Brain microvascular endothelial cell (primary cell): ENCODE results near the gene DNAJC22.

Experiments
- DNase-seq: peaks from one replicate; pipeline ENCODE4 v3.0.0-alpha.2; 2020
- H3K27ac ChIP-seq: fragments of 250-450 bp; sonication (Bioruptor Pico); 2 replicates; pipeline ENCODE4 v1.5.1; 2020; ENCODE audit warnings: mild to moderate bottlenecking, moderate library complexity
- H3K27me3 ChIP-seq: fragments of 250-450 bp; sonication (Bioruptor Pico); replicated peaks from 2 replicates; pipeline ENCODE4 v1.5.1; 2020; ENCODE audit warnings: mild to moderate bottlenecking
- H3K36me3 ChIP-seq: fragments of 250-450 bp; sonication (Bioruptor Pico); replicated peaks from 2 replicates; pipeline ENCODE4 v1.5.1; 2020; ENCODE audit warnings: mild to moderate bottlenecking
- H3K4me3 ChIP-seq: 2 replicates; pipeline ENCODE4 v1.5.1; 2011; ENCODE audit warnings: low read depth, mild to moderate bottlenecking, control low read depth, low read length, moderate library complexity
- CTCF ChIP-seq: IDR thresholded peaks from 2 replicates; pipeline ENCODE4 v1.5.1; 2011; ENCODE audit warnings: low read depth, mild to moderate bottlenecking, moderate library complexity, low read length, control low read depth, inconsistent platforms; ENCODE audit errors: missing control alignments
- in situ Hi-C: cut with HindIII; loops from 2 replicates; pipeline ENCODE4 v1.10.0; 2017; ENCODE audit warnings: low sequenced_read_pairs, low pct_ligation_motif_present

The DNAJC22 gene

GRCh38 chr12:49323524-49324097 is 23.1 kb upstream of the DNAJC22 start:
- in situ Hi-C loops, result no loop called here
- no peak for DNase-seq
- Histone ChIP-seq H3K36me3 (no peaks in the 10 kb centered on the region), H3K4me3 (peak overlapping the region; percentile 87), H3K27ac (no peak overlapping the region), H3K27me3 (no peaks in the 10 kb centered on the region)
- TF ChIP-seq CTCF, result no peak

DNA sequence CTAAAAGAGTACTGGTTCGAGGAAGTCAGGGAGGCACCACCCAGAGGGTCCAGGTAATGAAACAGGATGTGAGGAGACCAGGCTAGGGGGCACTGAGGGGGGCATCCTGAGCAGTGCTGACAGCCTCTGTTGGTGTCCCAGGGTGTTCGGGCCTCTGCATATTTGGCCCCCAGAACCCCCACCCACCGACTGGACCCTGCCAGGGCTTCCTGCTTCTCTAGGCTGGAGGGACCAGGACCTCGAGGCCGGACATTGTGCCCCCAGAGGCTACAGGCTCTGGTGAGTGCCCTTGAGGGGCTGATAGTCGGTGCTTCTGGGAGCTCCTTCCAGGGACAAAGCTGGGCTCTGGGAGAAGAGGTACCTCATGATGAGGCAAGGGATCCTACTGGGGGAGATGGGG is 21.1 kb upstream of the DNAJC22 start:
- H3K4me3 ChIP-seq, result no peak overlapping the region
- no peaks in the 10 kb centered on the region for H3K27me3 ChIP-seq
- TF ChIP-seq CTCF, result no peak
- no peaks in the 10 kb centered on the region for H3K36me3 ChIP-seq
- in situ Hi-C loops, result no loop called here
- no peak overlapping the region for H3K27ac ChIP-seq
- DNase-seq, result no peak

DNA sequence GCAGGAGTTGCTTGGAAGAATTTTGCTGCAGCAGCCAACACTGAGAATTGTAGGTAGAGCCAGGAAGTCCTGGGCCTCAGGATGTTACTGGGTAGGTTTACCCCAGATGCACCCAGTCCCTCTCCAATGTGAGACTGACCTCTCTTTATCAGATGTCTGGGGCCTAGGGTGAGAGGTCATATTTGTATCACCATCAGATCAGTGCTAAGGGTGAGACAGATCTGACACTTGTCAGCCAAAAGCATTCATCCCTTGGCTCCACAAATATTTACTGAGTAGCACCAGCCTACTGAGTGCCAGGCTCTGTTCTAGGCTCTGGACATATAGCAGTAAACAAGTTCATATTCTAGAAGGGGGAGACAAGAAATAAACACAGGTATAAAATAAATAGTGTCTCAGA is 19.3 kb upstream of the DNAJC22 start:
- Histone ChIP-seq H3K27ac (no peak overlapping the region), H3K27me3 (no peaks in the 10 kb centered on the region), H3K4me3 (no peak overlapping the region), H3K36me3 (no peaks in the 10 kb centered on the region)
- no peak for DNase-seq
- TF ChIP-seq CTCF, result no peak
- in situ Hi-C loops, result no loop called here

GRCh38 chr12:49327887-49328286 is 18.8 kb upstream of the DNAJC22 start:
- Histone ChIP-seq H3K27me3 (no peaks in the 10 kb centered on the region), H3K4me3 (no peak overlapping the region), H3K27ac (no peak overlapping the region), H3K36me3 (no peaks in the 10 kb centered on the region)
- in situ Hi-C loops, result no loop called here
- no peak for TF ChIP-seq CTCF
- DNase-seq, result no peak

- DNase-seq, result no peak
- no peak for TF ChIP-seq CTCF
- Histone ChIP-seq H3K27ac (no peak overlapping the region), H3K27me3 (peaks cover 6% of the 10 kb centered on the region), H3K36me3 (no peaks in the 10 kb centered on the region), H3K4me3 (no peak overlapping the region)
- in situ Hi-C loops, result no loop called here
Measured at GRCh38 chr12:49328816-49329215, 17.9 kb upstream of the DNAJC22 start.

DNA sequence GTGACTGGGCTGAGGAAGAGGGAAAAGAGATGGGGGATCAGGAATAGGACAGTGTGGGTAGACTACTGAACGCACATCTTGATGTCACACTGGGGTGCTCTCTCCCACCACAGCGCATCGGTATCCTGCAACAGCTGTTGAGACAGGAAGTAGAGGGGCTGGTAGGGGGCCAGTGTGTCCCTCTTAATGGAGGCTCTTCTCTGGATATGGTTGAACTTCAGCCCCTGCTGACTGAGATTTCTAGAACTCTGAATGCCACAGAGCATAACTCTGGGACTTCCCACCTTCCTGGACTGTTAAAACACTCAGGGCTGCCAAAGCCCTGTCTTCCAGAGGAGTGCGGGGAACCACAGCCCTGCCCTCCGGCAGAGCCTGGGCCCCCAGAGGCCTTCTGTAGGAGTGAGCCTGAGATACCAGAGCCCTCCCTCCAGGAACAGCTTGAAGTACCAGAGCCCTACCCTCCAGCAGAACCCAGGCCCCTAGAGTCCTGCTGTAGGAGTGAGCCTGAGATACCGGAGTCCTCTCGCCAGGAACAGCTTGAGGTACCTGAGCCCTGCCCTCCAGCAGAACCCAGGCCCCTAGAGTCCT is 16.6 kb upstream of the DNAJC22 start:
- H3K36me3 ChIP-seq, result no peaks in the 10 kb centered on the region
- H3K4me3 ChIP-seq, result no peak overlapping the region
- TF ChIP-seq CTCF, result no peak
- in situ Hi-C loops, result no loop called here
- H3K27ac ChIP-seq, result no peak overlapping the region
- peaks cover 12% of the 10 kb centered on the region for H3K27me3 ChIP-seq
- no peak for DNase-seq
